Adrenal gland (tissue), 5 donors: ENCODE data around the gene CERS4.

Source experiments
- POLR2A ChIP-seq, 2 donors: fragments of 450-650 bp; IDR thresholded peaks; one replicate each; pipeline ENCODE4 v1.6.1; 2017; ENCODE audit warnings: antibody characterized with exemption in 2 of 2, mild to moderate bottlenecking in 2 of 2, moderate library complexity in 1 of 2
- TF ChIP-seq, protein P1 (sequence below), 6 experiments: fragments of 450-650 bp in 4 of 6; fragments of 200-600 bp in 2 of 6; sonication (generic) in 1 of 6; IDR thresholded peaks; 1 replicate in 5 of 6; 2 replicates in 1 of 6; pipeline versions ENCODE4 v1.5.1 to v1.8.0; 2016 to 2021; ENCODE audit warnings: antibody characterized with exemption in 6 of 6, mild to moderate bottlenecking in 2 of 6, moderate library complexity in 1 of 6
- donor health status: DM: no; HTN: no; CAD: no.

DNA sequence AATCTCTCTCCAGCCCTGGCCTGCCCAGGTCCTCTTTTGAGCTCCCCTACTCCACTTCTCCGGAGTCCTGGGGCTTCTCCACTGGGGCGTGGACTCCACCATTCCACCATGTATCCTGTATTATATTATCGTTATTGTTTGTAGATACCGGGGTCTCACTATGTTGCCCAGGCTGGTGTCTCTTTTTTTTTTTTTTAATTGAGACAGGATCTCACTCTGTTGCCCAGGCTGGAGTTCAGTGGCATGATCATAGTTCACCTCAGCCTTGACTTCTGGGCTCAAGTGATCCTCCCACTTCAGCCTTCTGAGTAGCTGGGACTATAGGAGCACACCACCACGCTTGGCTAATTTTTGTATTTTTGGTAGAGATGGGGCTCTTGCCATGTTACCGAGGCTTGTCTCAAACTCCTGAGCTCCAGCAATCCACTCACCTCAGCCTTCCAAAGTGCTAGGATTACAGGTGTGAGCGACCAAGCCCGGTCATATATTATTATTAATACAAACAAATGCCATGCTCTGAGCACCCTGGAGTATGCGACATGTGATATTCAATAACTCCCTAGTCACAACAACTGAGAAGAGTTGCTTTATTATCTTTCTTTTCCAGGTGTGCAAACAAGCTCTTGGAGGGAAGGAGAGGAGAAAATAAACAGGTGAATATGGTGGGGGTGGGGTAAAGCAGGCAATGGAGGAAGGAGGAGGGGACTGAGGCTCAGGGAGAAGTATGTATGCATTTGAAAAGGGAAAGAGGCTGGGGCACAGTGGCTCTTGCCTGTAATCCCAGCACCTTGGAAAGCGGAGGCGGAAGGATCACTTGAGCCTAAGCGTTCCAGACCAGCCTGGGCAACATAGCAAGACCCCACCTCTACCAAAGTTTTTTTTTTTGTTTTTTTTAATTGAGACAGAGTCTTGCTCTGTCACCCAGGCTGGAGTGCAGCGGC, 2.8 kb upstream of the CERS4 start:
- TF ChIP-seq, protein P1, sequence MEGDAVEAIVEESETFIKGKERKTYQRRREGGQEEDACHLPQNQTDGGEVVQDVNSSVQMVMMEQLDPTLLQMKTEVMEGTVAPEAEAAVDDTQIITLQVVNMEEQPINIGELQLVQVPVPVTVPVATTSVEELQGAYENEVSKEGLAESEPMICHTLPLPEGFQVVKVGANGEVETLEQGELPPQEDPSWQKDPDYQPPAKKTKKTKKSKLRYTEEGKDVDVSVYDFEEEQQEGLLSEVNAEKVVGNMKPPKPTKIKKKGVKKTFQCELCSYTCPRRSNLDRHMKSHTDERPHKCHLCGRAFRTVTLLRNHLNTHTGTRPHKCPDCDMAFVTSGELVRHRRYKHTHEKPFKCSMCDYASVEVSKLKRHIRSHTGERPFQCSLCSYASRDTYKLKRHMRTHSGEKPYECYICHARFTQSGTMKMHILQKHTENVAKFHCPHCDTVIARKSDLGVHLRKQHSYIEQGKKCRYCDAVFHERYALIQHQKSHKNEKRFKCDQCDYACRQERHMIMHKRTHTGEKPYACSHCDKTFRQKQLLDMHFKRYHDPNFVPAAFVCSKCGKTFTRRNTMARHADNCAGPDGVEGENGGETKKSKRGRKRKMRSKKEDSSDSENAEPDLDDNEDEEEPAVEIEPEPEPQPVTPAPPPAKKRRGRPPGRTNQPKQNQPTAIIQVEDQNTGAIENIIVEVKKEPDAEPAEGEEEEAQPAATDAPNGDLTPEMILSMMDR (IDR thresholded peaks at IDR 0.05), result no peak
- TF ChIP-seq POLR2A (IDR thresholded peaks at IDR 0.05), result no peak
